Measurements from ENCODE around the gene FIZ1.
"Not testable (repeated sequence)": the region's sequence is repeated elsewhere in the genome, so short reads cannot be mapped to it uniquely, and the experiment has no call there.

FIZ1 gene

DNA sequence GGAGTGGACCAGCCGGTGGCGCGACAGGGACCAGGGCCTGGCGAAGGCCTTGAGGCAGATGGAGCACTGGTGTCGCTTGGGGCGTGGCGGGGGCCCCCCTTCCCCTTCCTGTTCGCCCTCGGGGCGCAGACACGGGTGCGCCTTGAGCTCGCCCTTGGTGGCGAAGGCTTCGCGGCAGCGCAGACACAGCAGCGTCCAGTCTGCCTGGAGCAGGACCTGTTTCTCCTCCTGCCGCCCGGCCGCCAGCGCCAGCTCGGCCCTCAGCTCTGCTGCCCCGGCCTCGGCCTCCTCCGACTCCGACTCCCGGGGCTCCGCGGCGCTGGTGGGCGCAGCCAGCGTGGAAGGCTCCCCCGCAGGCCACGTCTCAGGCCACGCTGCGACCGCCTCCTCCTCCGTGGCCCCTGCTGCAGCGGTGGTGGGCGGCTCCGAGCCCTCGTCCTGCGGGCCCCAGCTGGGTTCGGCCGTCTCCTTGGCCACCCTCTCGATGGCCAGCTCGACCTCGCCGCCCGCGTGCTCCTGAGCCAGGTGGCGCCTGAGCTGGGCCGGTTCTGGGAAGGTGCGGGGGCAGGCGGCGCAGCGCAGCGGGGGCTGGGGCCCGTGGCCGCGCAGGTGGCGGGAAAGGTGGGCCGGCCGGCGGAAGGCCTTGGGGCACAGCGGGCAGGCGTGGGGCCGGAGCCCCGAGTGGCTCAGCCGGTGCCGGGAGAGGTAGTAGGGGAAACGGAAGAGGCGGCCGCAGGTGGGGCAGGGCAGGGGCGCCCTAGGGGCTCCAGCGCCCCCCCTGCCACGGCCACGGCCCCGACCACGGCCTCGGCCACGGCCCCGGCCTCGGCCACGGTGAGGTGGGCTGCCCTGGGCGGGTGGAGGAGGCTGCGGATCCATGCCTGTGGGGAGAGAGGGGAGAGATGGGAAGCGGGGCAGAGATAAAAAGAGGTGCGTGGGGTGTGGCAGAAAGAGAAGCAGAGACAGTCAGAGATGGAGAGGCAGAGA, 20.3 kb downstream of the FIZ1 start:
- no peak for DNase-seq (ENCODE audit: low spot score)

DNA sequence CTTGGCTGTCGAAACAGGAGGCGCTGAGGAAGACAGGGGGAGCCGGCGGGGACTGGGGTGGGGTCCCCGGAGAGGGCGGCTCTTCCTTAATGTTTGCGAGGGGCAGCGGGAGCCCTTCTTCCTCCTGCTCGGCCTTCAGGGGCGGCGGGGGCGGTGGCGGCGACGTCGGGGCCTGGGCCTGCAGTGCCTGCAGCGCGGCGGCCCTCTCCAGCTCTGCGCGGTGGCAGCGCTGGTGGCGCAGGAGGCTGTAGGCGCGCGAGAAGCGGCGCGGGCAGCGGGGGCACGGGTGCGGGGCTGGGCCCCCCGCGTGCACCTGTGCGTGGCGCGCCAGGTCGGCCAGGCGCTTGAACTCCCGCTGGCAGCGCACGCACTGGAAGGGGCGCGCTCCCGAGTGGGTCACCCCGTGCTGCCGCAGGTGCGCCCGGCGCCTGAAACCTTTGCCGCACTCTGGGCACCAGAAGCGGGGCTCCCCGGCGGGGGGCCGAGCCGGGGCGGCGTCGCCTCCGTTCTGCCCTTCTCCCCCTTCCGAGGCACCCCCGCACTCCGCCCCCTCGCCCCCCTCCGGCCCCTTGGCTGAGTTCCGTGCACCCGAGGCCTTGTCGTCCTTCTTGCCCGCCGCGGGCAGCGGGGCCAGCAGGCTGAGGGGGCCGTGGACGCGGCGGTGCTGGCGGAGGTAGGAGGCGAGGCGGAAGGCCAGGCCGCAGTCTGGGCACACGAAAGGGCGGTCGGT, 21.1 kb downstream of the FIZ1 start:
- DNase-seq (ENCODE audit: low spot score) = no peak

DNA sequence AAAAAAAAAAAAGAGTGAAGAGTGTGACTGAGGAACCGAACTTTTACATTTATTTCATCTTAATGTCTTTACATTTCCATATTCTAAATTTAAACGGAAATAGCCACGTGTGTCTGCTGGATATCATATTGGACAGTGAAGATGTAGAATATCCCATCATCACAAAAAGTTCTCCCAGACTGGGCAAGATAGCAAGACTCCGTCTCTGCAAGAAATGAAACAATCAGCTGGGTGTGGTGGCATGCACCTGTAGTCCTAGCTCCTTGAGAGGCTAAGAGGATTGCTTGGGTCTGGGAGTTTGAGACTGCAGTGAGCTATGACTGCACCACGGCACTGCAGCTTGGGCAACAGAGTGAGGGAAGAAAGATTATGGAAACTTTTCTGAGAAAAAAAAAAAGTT, 22.6 kb downstream of the FIZ1 start:
- DNase-seq (ENCODE audit: low spot score) = no peak

DNA sequence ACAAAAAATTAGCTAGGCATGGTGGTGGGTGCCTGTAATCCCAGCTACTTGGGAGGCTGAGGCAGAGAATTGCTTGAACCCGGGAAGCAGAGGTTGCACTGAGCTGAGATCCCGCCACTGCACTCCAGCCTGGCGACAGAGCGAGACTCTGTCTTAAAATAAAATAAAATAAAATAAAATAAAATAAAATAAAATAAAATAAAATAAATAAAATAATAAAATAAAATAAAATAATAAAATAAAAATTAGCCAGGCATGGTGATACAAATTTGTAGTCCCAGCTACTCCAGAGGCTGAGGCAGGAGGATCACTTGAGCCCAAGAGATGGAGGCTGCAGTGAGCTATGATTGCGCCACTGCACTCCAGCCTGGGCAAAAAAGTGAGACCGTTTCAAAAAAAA, 25.4 kb downstream of the FIZ1 start:
- not testable (repeated sequence) for DNase-seq (ENCODE audit: low spot score)

DNA sequence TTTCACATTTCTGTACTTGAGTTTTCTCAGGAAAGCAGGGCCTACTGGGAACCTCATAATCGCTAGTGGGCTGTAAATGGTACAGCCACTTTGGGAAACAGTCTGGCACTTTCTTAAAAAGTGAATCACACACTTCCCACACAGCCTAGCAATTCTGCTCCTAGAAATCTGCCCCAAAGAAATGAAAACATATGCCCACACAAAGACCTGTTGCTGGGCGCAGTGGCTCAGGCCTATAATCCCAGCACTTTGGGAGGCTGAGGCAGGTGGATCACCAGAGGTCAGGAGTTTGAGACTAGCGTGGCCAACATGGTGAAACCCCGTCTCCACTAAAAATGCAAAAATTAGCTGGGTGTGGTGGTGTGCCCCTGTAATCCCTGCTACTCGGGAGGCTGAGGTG, 29.8 kb downstream of the FIZ1 start:
- not testable (repeated sequence) for DNase-seq (ENCODE audit: low spot score)

DNA sequence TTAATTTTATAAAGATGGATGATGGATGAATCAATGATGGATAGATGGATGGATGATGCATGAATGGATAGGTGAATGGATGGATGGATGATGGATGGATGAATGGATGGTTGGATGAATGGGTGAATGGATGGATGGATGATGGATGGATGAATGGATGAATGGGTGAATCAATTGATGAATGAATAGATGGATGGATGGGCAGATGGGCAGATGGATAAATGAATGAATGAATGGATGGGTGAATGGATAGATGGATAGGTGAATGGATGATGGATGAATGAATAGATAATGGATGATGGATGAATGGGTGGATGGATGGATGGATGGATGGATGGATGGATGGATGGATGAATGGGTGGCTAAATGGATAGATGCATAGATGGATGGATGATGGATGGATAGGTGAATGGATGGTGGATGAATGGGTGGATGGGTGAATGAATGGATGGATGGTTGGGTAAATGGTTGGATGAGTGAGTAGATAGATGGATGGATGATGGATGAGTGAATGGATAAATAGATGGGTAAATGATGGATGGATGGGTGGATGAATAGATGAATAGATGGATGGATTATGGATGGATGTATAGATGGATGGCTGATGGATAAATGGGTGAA, 31.5 kb downstream of the FIZ1 start:
- no peak for DNase-seq (ENCODE audit: low spot score)

DNA sequence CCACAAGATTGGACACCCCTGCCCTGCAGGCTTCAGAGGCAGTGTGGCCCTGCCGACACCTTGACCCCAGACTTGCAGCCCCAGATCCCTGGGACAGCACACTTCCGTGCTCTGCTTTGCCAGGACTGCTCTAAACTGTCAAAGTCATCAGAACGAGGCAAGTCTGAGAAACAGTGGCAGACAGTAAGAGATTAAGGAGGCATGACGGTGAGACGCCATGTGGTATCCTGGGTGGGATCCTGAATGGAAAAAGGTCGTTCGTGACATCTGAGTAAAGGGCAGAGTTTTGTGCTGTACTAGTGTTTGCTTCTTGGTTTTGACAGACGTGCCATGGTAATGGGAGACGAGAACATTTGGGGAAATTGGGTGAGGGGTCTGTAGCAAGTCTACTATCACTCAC, 32.5 kb downstream of the FIZ1 start:
- no peak for DNase-seq (ENCODE audit: low spot score)

DNA sequence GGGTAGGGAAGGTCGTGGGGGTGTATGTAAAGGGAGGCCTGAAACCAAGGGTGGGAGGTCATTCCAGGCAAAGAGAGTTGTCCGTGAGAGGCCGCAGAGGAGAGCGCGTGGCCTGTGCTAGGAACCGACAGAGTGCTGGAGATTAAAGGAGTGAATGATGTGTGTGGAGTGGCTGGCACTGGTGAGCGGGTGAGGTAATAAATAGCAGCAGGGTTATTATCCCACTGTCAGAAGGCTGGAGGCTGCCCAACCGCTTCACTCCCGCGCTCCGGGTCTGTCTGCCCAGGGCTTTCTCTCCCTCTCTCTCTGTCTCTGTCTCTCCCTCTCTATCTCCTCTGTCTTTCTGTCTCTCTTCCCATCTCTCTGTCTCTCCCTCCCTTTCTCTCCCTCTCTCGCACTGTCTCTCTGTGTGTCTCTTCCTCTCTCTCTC, 36.0 kb downstream of the FIZ1 start:
- no peak for DNase-seq (ENCODE audit: low spot score)

DNA sequence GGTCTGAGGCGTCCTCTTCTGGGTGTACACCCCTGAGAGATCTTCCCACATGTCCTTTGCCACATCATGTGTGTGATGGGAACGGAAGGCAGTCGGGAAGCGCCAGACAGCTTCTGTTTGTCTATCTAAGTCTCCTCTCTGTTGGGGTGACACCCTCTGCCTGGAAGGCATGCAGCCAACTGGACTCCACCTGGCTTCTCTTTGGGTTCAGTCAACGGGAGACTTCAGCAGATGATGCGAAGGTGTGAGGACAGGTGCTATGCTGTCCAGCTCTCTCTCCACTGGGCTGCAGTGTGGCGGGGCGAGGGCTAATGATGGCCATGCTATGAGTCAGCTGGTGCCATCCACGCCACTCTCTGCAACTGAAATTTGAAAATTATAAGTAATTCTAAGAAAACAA, 39.6 kb downstream of the FIZ1 start:
- DNase-seq (ENCODE audit: low spot score) = no peak

DNA sequence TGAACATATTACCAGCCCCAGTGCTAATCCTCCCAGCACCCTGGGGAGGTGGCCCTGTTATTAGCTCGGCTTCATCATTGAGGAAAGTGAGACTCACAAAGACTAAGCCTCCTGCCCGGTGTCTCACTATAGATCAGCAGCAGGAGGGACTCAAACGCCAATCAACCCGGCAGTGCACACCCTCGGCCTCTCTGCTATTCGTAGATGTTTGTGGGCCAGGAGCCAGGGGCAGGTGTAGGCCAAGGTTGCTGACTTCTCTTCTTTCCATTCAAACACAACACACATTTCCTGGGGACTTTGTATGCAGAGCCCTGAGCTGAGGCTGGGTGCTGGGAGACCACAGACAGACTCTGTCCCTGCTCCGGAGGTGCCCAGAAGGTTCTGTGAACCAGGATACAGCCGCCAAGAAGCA, 44.6 kb downstream of the FIZ1 start:
- DNase-seq (ENCODE audit: low spot score) = no peak

DNA sequence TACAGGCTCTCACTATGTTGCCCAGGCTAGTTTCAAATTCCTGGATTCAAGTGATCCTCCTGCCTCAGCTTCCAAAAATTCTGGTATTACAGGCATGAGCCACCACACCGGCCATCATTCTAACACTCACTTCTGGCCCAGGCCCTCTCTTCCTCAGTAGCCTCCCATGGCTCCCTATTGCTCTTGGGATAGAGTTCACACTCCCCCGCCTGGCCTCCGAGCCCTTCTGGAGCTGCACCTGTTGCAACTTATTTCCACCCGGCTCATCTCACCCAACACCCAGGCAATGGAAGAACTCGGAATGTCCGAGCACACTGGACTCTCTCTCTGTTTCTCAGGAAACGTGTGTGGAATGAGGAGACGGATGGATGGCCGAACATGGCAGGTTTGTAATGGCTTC, 45.0 kb downstream of the FIZ1 start:
- DNase-seq (ENCODE audit: low spot score) = no peak

DNA sequence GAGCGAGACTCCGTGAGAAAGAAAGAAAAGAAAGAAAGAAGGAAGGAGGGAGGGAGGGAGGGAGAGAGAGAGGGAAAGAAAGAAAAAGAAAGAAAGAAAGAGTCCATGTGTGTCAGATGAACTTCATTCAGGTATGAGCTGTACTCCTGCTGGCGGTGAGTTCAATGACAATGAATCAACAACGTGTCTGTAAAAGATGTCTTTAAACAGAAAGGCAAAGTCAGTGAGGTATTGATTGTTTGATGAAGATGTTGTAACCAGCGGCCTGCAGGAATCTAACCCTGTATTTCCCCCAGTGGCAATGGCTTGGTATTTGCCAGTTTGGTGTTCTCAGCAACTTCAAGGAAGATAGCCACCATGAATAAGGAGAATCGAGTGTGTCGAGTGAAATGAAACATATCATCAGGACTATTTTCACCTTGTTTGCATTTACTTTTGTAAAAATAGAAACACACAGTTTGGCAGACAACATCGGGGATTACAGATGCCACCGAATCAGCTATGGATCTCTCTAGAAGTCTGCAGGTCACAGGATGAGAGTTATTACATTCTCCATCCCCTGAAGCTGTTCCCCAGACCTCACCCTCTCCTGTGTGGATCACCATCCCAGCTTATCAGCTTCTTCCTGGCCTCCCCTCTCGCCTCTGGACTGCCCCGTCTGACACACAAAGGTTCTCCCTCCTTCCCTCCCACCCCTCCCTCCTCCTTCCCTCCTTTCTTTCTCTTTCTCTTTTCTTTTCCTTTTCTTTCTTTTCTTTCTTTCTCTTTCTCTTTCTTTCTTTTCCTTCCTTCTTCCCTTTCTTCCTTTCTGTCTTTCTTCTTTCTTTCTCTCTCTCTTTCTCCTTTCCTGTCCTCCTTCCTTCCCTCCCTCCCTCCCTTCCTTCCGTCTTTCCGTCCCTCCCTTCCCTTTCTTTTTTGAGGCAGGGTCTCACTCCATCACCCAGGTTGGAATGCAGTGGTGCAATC, 45.8 kb downstream of the FIZ1 start:
- no peak for DNase-seq (ENCODE audit: low spot score)

DNA sequence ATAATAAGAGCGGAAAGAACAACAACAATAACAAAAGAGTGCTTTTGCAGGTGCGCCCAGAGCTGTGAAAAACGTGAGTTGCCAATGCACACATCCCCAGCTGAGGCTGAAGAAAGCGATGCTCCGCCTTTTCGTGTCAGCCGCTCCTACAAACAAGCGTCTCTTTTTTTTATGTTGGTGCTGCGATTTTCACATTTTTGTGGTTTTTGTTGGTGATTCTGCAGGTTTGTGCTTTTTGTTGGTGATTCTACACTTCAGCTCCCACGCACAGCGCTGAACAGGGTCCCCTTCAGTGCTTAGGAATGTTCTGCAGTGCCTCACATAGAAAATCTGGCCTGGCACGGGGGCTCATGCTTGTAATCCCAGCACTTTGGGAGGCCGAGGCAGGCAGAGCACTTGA, 46.7 kb downstream of the FIZ1 start:
- DNase-seq (ENCODE audit: low spot score) = no peak

DNA sequence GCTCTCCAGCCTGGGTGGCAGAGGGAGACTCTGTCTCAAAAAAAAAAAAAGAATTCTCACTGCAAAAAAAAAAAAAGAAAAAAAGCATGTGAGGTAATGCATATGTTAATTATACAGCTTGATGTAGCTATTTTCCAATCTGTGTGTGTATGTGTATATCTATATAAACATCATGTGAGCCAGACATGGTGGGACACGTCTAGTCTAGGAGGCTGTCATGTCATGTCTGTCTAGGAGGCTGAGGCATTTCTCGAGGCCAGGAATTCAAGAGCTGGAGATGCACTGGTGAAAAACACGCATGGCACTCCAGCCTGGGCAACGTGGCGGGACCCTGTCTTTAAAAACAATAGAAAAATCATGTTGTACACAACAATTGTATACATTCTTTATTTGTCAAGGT, 47.1 kb downstream of the FIZ1 start:
- no peak for DNase-seq (ENCODE audit: low spot score)

DNA sequence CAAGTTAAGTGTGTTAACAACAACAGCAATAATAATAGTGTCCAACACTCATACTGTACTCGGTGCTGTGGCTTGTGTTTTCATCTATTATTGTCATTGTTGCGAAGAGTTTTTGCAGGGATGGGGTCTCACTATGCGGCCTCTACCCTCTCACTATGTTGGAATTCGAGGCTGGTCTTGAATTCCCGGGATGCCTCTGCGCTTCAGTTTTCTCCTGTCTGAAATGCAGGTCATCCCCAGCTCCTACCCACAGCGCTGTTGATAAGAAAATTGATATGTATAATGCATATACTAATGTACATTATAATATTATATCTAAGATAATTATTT, 49.0 kb downstream of the FIZ1 start:
- DNase-seq (ENCODE audit: low spot score) = no peak

DNA sequence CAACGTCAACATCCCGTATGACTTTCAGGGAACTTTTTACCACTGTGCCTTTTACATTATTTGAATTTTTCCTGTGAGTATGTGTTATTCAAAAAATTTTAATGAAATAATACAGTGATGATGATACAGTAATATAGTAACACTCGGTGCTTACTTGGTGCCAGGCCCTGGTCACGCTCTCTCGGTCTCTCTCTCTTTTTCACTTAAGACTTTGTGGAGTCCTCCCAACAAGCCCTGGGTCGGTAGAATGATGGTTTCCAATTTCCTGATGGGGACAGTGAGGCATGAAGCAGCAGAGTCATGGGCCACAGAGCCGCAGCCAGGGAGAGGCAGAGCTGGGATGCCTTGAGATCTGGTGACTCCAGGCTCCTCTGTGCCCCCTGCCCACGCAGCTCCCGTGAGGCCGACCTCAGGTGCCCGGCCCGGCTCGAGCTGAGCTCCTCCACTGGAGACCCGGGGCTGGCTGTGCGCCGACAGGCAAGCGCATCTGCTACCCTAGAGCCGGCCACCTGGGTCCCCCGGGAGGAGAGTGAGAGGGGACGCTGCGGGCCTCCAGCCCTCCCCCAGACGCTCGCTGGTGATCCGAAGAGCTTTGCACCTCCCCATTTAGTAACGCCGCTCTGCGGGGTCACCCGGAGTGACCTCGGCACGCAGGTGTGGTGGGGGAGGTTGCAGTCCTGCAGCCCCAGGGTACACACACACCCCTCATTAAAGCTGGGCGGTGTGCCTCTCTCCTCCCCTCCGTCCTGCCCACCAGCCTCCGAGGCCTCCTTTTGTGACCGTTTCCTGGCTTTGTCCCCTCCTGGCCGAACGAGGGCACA, 49.6 kb downstream of the FIZ1 start:
- DNase-seq (ENCODE audit: low spot score) = no peak

DNA sequence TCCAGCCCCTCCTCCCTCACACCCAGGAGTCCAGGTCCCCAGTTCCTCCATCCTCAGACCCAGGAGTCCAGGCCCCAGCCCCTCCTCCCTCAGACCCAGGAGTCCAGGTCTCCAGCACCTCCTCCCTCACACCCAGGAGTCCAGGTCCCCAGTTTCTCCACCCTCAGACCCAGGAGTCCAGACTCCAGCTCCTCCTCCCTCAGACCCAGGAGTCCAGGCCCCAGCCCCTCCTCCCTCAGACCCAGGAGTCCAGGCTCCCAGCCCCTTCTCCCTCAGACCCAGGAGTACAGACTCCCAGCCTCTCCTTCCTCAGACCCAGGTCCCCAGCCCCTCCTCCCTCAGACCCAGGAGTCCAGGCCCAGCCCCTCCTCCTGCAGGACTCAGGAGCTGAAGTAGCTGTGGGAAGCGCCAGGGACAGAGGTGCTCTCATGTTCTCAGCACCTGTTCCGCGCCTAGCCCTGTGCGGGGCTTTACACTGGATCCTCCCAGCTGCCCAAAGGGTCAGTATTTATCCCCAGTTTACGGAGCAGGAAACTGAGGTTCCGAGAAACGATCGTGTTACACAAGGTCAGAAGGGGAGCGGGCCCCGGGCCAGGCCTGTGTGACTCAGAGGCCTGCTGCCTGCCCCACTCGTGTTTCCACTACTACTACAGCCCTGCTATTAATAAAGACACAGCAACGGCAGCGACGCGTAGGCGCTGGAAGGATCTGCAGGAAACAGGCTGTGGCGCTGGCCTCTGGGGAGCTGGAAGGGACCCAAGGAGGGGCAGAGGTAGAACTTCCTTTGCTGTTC, 52.3 kb downstream of the FIZ1 start:
- DNase-seq (ENCODE audit: low spot score) = no peak

DNA sequence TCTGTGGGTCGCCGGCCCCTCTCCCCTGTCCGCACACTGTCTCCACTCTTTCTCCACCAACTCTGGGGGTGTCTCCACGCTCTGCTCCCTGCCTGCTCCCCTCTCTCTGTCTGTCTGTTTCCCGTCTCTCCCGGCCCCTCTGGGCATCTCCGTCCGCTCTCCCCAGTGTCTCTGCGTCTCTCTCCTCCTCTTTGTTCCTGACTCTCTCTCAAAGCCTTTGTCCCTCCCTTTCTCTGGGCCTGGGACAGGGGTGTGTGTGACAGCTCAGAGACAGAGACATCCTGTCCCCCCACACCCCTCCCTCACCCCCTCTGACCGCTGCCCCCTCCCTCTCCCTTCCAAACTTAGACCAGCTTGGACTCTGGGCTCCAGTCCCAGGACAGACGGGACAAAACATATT, 53.3 kb downstream of the FIZ1 start:
- no peak for DNase-seq (ENCODE audit: low spot score)

DNA sequence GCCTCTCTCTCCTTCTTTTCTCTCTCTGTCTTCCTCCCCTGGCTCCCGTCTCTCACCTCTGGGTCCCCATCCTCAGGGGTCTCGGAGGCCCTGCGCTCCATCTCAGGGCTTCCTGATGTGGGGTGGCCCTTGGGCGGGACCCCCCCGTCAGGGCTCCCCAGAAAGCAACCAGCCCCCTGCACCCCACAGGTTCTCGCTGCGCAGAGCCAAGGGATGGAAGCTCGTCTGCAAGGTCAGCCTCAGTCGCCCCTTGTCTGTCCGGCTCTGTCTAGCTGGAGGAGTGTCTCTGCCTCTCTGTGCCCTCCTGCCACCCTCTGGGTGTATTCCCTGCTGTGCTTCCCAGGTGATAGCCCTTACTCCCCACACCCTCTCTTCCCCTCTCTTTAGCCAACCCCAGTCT, 53.9 kb downstream of the FIZ1 start, which contains the start of gene SBK3:
Gene SBK3 (minus strand): TSS at position 101 of the 400 bp plus-strand sequence. CDS start 0 bp downstream, at position 101.
- no peak for DNase-seq (ENCODE audit: low spot score)

Data from SK-N-DZ (cell line).